Stimulated activated CD4-positive, alpha-beta T cell treated with anti-CD3 and anti-CD28 coated beads, Interleukin-1b, Interleukin-23, amount 100 ng/mL, for 1 hour (primary cell): ENCODE data around the gene TSHZ2.
"Not testable (repeated sequence)": the region's sequence is repeated elsewhere in the genome, so short reads cannot be mapped to it uniquely, and the experiment has no call there.

ENCODE experiments used
- DNase-seq, 2 donors: peaks; one replicate each; pipeline ENCODE4 v3.0.0-alpha.2; 2020; ENCODE audit warnings: low read depth in 2 of 2

TSHZ2 gene

GRCh38 chr20:53307964-53308597 is 335.9 kb downstream of the TSHZ2 start:
- no peak for DNase-seq

- DNase-seq: no peak
Observed at GRCh38 chr20:53309515-53309914, 337.4 kb downstream of the TSHZ2 start.

- no peak for DNase-seq
Observed at GRCh38 chr20:53312957-53313356, 340.8 kb downstream of the TSHZ2 start.

GRCh38 chr20:53316206-53316937 is 344.2 kb downstream of the TSHZ2 start:
- no peak for DNase-seq

GRCh38 chr20:53319200-53319599 is 347.0 kb downstream of the TSHZ2 start:
- no peak for DNase-seq

- no peak for DNase-seq
Observed at GRCh38 chr20:53319716-53320115, 347.6 kb downstream of the TSHZ2 start.

GRCh38 chr20:53320701-53321100 is 348.5 kb downstream of the TSHZ2 start:
- no peak for DNase-seq

GRCh38 chr20:53321596-53321995 is 349.4 kb downstream of the TSHZ2 start:
- no peak for DNase-seq

GRCh38 chr20:53322651-53323050 is 350.5 kb downstream of the TSHZ2 start:
- no peak for DNase-seq

- DNase-seq: not testable (repeated sequence)
Observed at GRCh38 chr20:53323460-53323859, 351.3 kb downstream of the TSHZ2 start.

- no peak for DNase-seq
Observed at GRCh38 chr20:53324816-53325215, 352.7 kb downstream of the TSHZ2 start.

GRCh38 chr20:53328961-53329360 is 356.8 kb downstream of the TSHZ2 start:
- DNase-seq: no peak

- DNase-seq: no peak
Observed at GRCh38 chr20:53329781-53330180, 357.6 kb downstream of the TSHZ2 start.

- no peak for DNase-seq
Observed at GRCh38 chr20:53330601-53331140, 358.5 kb downstream of the TSHZ2 start.

- DNase-seq: no peak
Observed at GRCh38 chr20:53331151-53331973, 359.2 kb downstream of the TSHZ2 start.

GRCh38 chr20:53332022-53332837 is 360.1 kb downstream of the TSHZ2 start:
- no peak for DNase-seq

GRCh38 chr20:53334861-53335260 is 362.7 kb downstream of the TSHZ2 start:
- DNase-seq: no peak

- DNase-seq: no peak
Observed at GRCh38 chr20:53335555-53335954, 363.4 kb downstream of the TSHZ2 start.

- DNase-seq: no peak
Observed at GRCh38 chr20:53336892-53337291, 364.7 kb downstream of the TSHZ2 start.

- DNase-seq: no peak
Observed at GRCh38 chr20:53337390-53338101, 365.4 kb downstream of the TSHZ2 start.

GRCh38 chr20:53338716-53339115 is 366.6 kb downstream of the TSHZ2 start:
- DNase-seq: no peak
